GM12891 (cell line): ENCODE measurements around the gene ZNF462.

Experiments used
- DNase-seq: peaks from one replicate; pipeline ENCODE4 v3.0.0; 2011; ENCODE audit warnings: low spot score; ENCODE audit not compliant: insufficient read length
- FAIRE-seq: peaks from 2 replicates; lab custom pipeline; 2011; peaks lifted over from hg19 to GRCh38; lab: Jason Lieb, UNC
- PAX5 ChIP-seq: IDR thresholded peaks from 2 replicates; pipeline ENCODE4 v1.6.1; 2011; ENCODE audit warnings: low read length, moderate library complexity, mild to moderate bottlenecking; ENCODE audit not compliant: insufficient read depth, severe bottlenecking
- POLR2A ChIP-seq: IDR thresholded peaks from 2 replicates; pipeline ENCODE4 v1.6.1; 2011; ENCODE audit warnings: low read depth, low read length, control low read depth
- POLR2AphosphoS5 ChIP-seq: IDR thresholded peaks from 2 replicates; pipeline ENCODE4 v1.6.1; 2011; ENCODE audit warnings: low read depth, low read length, control low read depth
- POU2F2 ChIP-seq: IDR thresholded peaks from 2 replicates; pipeline ENCODE4 v1.6.1; 2011; ENCODE audit warnings: low read depth, mild to moderate bottlenecking, control low read depth, low read length, moderate library complexity
- SPI1 ChIP-seq: IDR thresholded peaks from 2 replicates; pipeline ENCODE4 v1.6.1; 2011; ENCODE audit warnings: low read depth, low read length, control low read depth
- TAF1 ChIP-seq: IDR thresholded peaks from 2 replicates; pipeline ENCODE4 v1.6.1; 2011; ENCODE audit warnings: low read depth, low read length, control low read depth

Gene ZNF462

GRCh38 chr9:107018861-107019545, 156.0 kb downstream of the ZNF462 start:
- TF ChIP-seq TAF1 (no peak), PAX5 (no peak), POLR2A (no peak), SPI1 (no peak), POU2F2 (no peak), POLR2AphosphoS5 (no peak)
- no peak for DNase-seq
- FAIRE-seq, result no peak

- DNase-seq (no peak), FAIRE-seq (no peak)
- TF ChIP-seq POU2F2 (no peak), TAF1 (no peak), SPI1 (no peak), PAX5 (no peak), POLR2AphosphoS5 (no peak), POLR2A (no peak)
These were observed 157.1 kb downstream of the ZNF462 start for GRCh38 chr9:107020040-107020530.

DNA sequence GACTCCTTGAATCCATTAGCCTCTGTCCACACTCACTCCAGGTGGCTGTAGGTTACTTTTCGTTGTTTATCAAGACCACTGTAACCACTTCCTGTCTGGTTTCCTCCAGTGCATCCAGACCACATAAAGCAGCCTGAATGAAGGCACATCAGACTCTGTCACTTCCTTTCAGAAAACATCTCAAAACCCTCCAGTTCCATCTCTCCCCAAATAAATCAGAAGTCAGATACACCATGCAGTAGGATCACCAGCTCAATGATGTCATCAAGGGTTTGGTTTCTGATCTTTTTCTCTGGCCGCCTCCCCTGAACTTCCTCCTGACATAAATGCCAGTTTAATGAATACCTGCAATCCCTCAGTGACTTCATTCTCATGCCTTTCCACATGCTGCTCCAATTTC, 161.2 kb downstream of the ZNF462 start:
- peak; percentile 7; the same call in 1 of the 2 replicates for TF ChIP-seq SPI1
- no peak for TF ChIP-seq PAX5
- DNase-seq, result no peak
- peak; percentile 26 for FAIRE-seq

- no peak for FAIRE-seq
- DNase-seq, result no peak
- no peak for TF ChIP-seq POLR2A
- TF ChIP-seq POLR2AphosphoS5, result no peak
- no peak for TF ChIP-seq SPI1
- no peak for TF ChIP-seq TAF1
- TF ChIP-seq PAX5, result no peak
- TF ChIP-seq POU2F2, result no peak
These were observed 162.5 kb downstream of the ZNF462 start for GRCh38 chr9:107025260-107026035.

DNA sequence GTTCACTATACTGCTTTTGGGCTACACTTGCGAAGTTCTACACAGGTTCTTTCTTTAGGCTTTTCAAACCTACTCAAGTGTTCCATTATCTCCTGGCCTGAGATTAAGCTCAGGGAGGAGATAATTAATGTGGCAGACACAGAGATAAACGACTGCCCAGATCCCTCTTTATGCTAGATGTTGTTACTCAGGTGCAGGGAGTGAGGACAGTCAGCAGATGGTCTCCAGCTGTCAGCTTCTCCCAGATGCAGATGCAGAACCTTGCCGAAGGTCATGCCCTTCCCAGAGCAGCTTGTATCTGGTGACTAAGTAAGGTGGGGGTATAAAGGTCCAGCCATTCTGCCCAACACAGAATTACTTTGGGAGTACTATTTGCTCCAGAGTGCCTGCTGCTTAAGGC, 166.2 kb downstream of the ZNF462 start:
- no peak for TF ChIP-seq POLR2A
- TF ChIP-seq PAX5, result no peak
- FAIRE-seq (no peak), DNase-seq (no peak)

DNA sequence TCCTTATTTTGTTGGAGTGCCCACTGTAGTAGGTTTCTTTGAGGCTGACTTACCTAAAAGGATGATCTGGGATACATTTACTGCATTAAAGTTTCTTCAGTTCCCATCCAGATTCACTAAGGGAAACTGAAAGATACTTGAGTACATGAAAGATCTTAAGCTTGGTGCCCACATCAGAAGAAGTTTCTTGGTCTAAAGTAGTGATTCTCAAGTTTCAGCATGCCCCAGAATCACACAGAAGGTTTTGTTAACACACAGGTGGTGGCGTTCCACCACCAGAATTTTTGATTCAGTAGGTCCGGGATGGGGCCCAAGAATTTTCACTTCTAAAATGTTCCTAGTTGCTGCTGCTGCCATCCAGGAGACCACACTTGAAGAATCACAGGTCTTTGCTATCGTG, 171.0 kb downstream of the ZNF462 start:
- FAIRE-seq (no peak), DNase-seq (no peak)
- TF ChIP-seq POLR2A (no peak), POU2F2 (no peak)

DNA sequence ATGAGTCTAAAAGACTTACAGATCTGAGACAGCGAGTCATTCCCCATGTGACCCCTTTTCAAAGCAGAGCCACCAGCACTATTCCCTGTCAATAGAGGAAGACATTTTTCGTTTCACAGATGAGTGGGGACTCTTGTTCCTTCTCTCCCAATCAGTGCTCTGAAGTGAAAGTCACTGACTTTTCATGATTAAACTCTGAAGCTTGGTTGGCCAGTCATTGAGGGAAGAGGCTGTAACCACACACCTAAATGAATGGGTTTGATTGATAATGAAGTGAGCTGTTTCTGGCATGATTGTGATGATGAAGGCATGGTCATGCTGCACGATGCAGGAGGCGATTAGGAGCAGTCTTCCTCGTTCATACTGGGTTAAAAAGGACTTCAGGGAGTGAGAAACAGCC, 171.9 kb downstream of the ZNF462 start:
- DNase-seq (no peak), FAIRE-seq (no peak)
- TF ChIP-seq POLR2AphosphoS5 (no peak), POLR2A (no peak), POU2F2 (no peak), SPI1 (no peak), TAF1 (no peak), PAX5 (no peak)

- DNase-seq (no peak), FAIRE-seq (no peak)
- no peak for TF ChIP-seq POLR2AphosphoS5
These were observed 173.4 kb downstream of the ZNF462 start for GRCh38 chr9:107036367-107036766.

- DNase-seq (no peak), FAIRE-seq (no peak)
- TF ChIP-seq POU2F2, result no peak
- no peak for TF ChIP-seq POLR2AphosphoS5
- TF ChIP-seq PAX5, result no peak
- no peak for TF ChIP-seq SPI1
- no peak for TF ChIP-seq TAF1
- TF ChIP-seq POLR2A, result no peak
These were observed 176.6 kb downstream of the ZNF462 start for GRCh38 chr9:107039542-107039941.

DNA sequence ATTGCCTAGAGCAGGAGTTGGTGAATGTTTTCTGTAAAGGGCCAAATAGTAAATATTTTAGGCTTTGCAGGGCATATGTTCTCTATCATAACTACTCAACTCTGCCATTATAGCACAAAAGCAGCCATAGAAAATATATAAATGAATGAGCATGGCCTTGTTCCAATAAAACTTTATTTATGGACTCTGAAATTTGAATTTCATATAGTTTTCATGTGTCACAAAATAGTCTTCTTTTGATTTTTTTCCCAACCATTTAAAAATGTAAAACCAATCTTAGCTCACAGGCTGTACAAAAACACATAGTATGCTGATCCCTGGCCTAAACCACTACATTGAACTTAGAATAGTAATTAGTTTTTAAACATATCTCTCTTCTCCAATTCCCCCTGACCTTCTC, 179.6 kb downstream of the ZNF462 start:
- DNase-seq (no peak), FAIRE-seq (no peak)
- TF ChIP-seq SPI1, result no peak
- no peak for TF ChIP-seq POU2F2
- TF ChIP-seq POLR2A, result no peak
- TF ChIP-seq TAF1, result no peak
- no peak for TF ChIP-seq PAX5
- no peak for TF ChIP-seq POLR2AphosphoS5

GRCh38 chr9:107043886-107044285, 180.9 kb downstream of the ZNF462 start:
- TF ChIP-seq SPI1 (no peak), POLR2AphosphoS5 (no peak), TAF1 (no peak), POU2F2 (no peak), PAX5 (no peak), POLR2A (no peak)
- FAIRE-seq (no peak), DNase-seq (no peak)

GRCh38 chr9:107044872-107045271, 181.9 kb downstream of the ZNF462 start:
- DNase-seq (no peak), FAIRE-seq (no peak)
- TF ChIP-seq POU2F2 (no peak), PAX5 (no peak), POLR2AphosphoS5 (no peak), TAF1 (no peak), POLR2A (no peak)
